Activated CD8-positive, alpha-beta T cell treated with anti-CD3 and anti-CD28 coated beads for 36 hours (primary cell): ENCODE data around the gene ZBTB11. TPM values are rescaled to one million over a fixed set of nuclear protein-coding genes. Genes with fewer than 3 reads are reported as not detected.
A peak's percentile ranks its signal among the peaks of the same experiment; 100 is the strongest.

ENCODE experiments used
- ATAC-seq: fragments of 200-7000 bp; cut with Tn5 transposase; one replicate; pipeline ENCODE4 v1.10.0; 2021; ENCODE audit warnings: mild to moderate bottlenecking, moderate library complexity
- CTCF ChIA-PET: fragments of 350-600 bp; sonication (Branson Sonifier 250); formaldehyde crosslinking; loops from one replicate; lab custom pipeline; 2021; ENCODE audit warnings: antibody characterized with exemption; lab: Charles Lee
- POLR2A ChIA-PET: fragments of 350-600 bp; sonication (Branson Sonifier 250); formaldehyde crosslinking; loops from one replicate; lab custom pipeline; 2021; ENCODE audit warnings: antibody characterized with exemption; lab: Charles Lee
- DNase-seq: peaks from one replicate; pipeline ENCODE4 v3.0.0-alpha.2; 2020
- H3K27ac Mint-ChIP-seq: one replicate; pipeline ENCODE4 v1.8.0; 2021; ENCODE audit warnings: mild to moderate bottlenecking, mixed read lengths
- H3K27me3 Mint-ChIP-seq: one replicate; pipeline ENCODE4 v1.8.0; 2021; ENCODE audit warnings: mixed read lengths
- H3K36me3 Mint-ChIP-seq: one replicate; pipeline ENCODE4 v1.8.0; 2021; ENCODE audit warnings: low read depth, mixed read lengths
- H3K4me1 Mint-ChIP-seq: one replicate; pipeline ENCODE4 v1.8.0; 2021; ENCODE audit warnings: low read depth, mixed read lengths
- H3K4me3 Mint-ChIP-seq: one replicate; pipeline ENCODE4 v1.8.0; 2021; ENCODE audit warnings: mild to moderate bottlenecking, moderate library complexity, mixed read lengths
- H3K9me3 Mint-ChIP-seq: one replicate; pipeline ENCODE4 v1.8.0; 2021; ENCODE audit warnings: mixed read lengths
- intact Hi-C: fragments of 100-400 bp; cut with micrococcal nuclease; formaldehyde crosslinking; loops from one replicate; pipeline ENCODE4 v1.10.0; 2022
- total RNA-seq, 2 experiments: library from RNA; stranded (reverse); gene quantifications; one replicate each; pipeline ENCODE4 v1.2.3, GENCODE V29; 2021
- TF ChIP-seq, protein P1 (sequence below): fragments of 200-600 bp; IDR thresholded peaks from one replicate; pipeline ENCODE4 v1.8.0; 2022; ENCODE audit warnings: antibody characterized with exemption, mild to moderate bottlenecking

ZBTB11 gene
- total RNA-seq, result 10 to 100 TPM; 28.5 to 29.6 TPM

DNA sequence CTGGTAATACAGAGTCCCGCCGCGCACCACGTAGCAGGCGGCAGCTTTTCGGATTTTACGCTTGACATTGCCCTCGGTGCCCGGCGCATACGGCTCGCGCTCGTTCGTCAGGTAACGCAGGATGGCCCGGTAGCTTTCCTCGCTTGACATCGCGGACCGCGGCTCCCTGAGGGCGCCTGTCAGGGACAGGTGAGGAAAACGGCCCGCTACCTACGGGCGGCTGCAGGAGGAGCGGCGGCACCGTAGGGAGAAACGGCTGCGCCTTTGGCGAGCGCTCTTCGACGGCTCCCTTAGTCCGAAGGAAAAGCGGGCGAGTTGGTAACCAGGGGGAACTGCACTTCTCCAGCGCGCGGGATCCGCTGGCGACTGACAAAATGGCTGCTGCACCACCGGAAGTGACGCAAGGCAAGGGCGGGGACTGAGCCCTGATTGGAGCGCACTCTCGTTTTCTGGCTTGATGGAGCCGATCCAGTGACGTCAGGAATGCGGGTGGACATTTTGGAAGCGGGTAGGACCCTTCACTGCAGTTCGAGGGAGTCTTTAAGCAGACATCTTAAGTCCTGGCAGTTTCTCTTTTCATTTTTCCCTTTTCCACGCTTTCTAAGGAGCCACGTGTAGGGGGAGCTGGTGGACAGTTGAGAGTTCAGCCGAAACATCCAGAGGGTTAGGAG lies at the start of gene ZBTB11:
ZBTB11 (minus strand) TSS at position 368 of the 671 bp plus-strand sequence; CDS start at position 150, 218 bp downstream.
- DNase-seq (peak; percentile 100), ATAC-seq (peak; percentile 71)
- Mint-ChIP-seq H3K27me3 (no peaks in the 10 kb centered on the region), H3K4me1 (peaks cover 48% of the 10 kb centered on the region), H3K36me3 (peaks cover 57% of the 10 kb centered on the region), H3K27ac (peak within 1 kb of the TSS; percentile 93), H3K4me3 (peak within 1 kb of the TSS; percentile 92), H3K9me3 (no peaks in the 10 kb centered on the region)
- ChIA-PET CTCF (interaction anchor here (0.9 to 3.4 kb wide), 8 partner anchors 9 to 112 kb away, joined by 3 to 19 read pairs (median 4); partner anchors contain the start of genes PCNP and RPL24), POLR2A (interaction anchor here (0.6 to 3.2 kb wide), 15 partner anchors 9 to 172 kb away, joined by 3 to 80 read pairs (median 3); partner anchors contain the start of genes CEP97, NFKBIZ, PCNP and RPL24)
- intact Hi-C loops, result loop anchor here (2.0 kb wide), 1 partner anchor 102 kb away; the partner anchor contains the start of gene PCNP
- TF ChIP-seq, protein P1, sequence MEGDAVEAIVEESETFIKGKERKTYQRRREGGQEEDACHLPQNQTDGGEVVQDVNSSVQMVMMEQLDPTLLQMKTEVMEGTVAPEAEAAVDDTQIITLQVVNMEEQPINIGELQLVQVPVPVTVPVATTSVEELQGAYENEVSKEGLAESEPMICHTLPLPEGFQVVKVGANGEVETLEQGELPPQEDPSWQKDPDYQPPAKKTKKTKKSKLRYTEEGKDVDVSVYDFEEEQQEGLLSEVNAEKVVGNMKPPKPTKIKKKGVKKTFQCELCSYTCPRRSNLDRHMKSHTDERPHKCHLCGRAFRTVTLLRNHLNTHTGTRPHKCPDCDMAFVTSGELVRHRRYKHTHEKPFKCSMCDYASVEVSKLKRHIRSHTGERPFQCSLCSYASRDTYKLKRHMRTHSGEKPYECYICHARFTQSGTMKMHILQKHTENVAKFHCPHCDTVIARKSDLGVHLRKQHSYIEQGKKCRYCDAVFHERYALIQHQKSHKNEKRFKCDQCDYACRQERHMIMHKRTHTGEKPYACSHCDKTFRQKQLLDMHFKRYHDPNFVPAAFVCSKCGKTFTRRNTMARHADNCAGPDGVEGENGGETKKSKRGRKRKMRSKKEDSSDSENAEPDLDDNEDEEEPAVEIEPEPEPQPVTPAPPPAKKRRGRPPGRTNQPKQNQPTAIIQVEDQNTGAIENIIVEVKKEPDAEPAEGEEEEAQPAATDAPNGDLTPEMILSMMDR, result no peak

GRCh38 chr3:101725890-101726275 lies 49.0 kb upstream of the ZBTB11 start:
- intact Hi-C loops, result loop anchor here (2.0 kb wide), 1 partner anchor 55 kb away; no protein-coding TSS in a partner anchor
- POLR2A ChIA-PET, result interaction anchor here (0.7 kb wide), 1 partner anchor 9 kb away, joined by 4 read pairs; no protein-coding TSS in a partner anchor
- no peaks in the 10 kb centered on the region for H3K9me3 Mint-ChIP-seq
- ATAC-seq, result no peak
- no peak for DNase-seq
- no peaks in the 10 kb centered on the region for H3K27me3 Mint-ChIP-seq
- H3K4me3 Mint-ChIP-seq, result peak overlapping the region; percentile 96
- TF ChIP-seq, protein P1, result no peak
- H3K27ac Mint-ChIP-seq, result peak overlapping the region; percentile 99
- H3K4me1 Mint-ChIP-seq, result peaks cover 28% of the 10 kb centered on the region
- peaks cover 15% of the 10 kb centered on the region for H3K36me3 Mint-ChIP-seq
- CTCF ChIA-PET, result interaction anchor here (1.5 kb wide), 1 partner anchor 77 kb away, joined by 4 read pairs; no protein-coding TSS in a partner anchor

GRCh38 chr3:101725194-101725889 lies 48.4 kb upstream of the ZBTB11 start:
- peak; percentile 59 for DNase-seq
- TF ChIP-seq, protein P1, result no peak
- intact Hi-C loops, result loop anchor here (2.0 kb wide), 1 partner anchor 55 kb away; no protein-coding TSS in a partner anchor
- Mint-ChIP-seq H3K27me3 (no peaks in the 10 kb centered on the region), H3K9me3 (no peaks in the 10 kb centered on the region), H3K27ac (peak overlapping the region; percentile 99), H3K36me3 (peaks cover 11% of the 10 kb centered on the region), H3K4me1 (peaks cover 32% of the 10 kb centered on the region), H3K4me3 (peak overlapping the region; percentile 96)
- ChIA-PET CTCF (interaction anchor here (0.7 to 1.5 kb wide), 3 partner anchors 9 to 78 kb away, joined by 3 to 4 read pairs (median 3); no protein-coding TSS in a partner anchor), POLR2A (interaction anchor here (0.7 to 1.4 kb wide), 5 partner anchors 8 to 102 kb away, joined by 3 to 4 read pairs (median 3); no protein-coding TSS in a partner anchor)
- ATAC-seq, result peak; percentile 9

GRCh38 chr3:101724329-101725193 lies 47.6 kb upstream of the ZBTB11 start, which contains the start of gene CEP97:
CEP97 (plus strand) TSS chr3:101724614; CDS start chr3:101724677, 63 bp downstream.
- DNase-seq, result peak; percentile 96
- ChIA-PET CTCF (interaction anchor here (0.7 to 1.3 kb wide), 3 partner anchors 8 to 17 kb away, joined by 3 read pairs; no protein-coding TSS in a partner anchor), POLR2A (interaction anchor here (0.6 to 1.4 kb wide), 6 partner anchors 8 to 103 kb away, joined by 3 to 11 read pairs (median 4); partner anchors contain the start of genes NXPE3 and RPL24)
- TF ChIP-seq, protein P1, result no peak
- intact Hi-C loops, result loop anchor here (2.0 to 5.0 kb wide), 2 partner anchors 37 to 56 kb away; partner anchors contain the start of gene RPL24
- H3K27ac Mint-ChIP-seq, result peak within 1 kb of the TSS; percentile 99
- H3K9me3 Mint-ChIP-seq, result no peaks in the 10 kb centered on the region
- no peaks in the 10 kb centered on the region for H3K27me3 Mint-ChIP-seq
- H3K4me3 Mint-ChIP-seq, result peak within 1 kb of the TSS; percentile 96
- peaks cover 36% of the 10 kb centered on the region for H3K4me1 Mint-ChIP-seq
- H3K36me3 Mint-ChIP-seq, result peaks cover 11% of the 10 kb centered on the region
- peak; percentile 92 for ATAC-seq
